OCI-LY7 (cell line): ENCODE measurements around the gene TAMALIN. TPM values are rescaled to one million over a fixed set of nuclear protein-coding genes. Genes with fewer than 3 reads are reported as not detected.
A peak's percentile ranks its signal among the peaks of the same experiment; 100 is the strongest.

ENCODE experiments used
- BruUV-seq: library from RNA; stranded (reverse); fragments of 400-500 nt; replicated peaks from 2 replicates; lab custom pipeline; 2021; lab: Mats Ljungman, UMichigan
- CTCF ChIA-PET: fragments of 300-600 bp; sonication (Branson Sonifier 250); formaldehyde crosslinking; loops from one replicate; lab custom pipeline; 2022; ENCODE audit warnings: antibody characterized with exemption; ENCODE audit not compliant: unreplicated experiment; lab: Charles Lee
- POLR2A ChIA-PET: fragments of 300-600 bp; sonication (Branson Sonifier 250); formaldehyde crosslinking; loops from one replicate; lab custom pipeline; 2022; ENCODE audit warnings: antibody characterized with exemption; lab: Charles Lee
- DNase-seq: peaks from one replicate; pipeline ENCODE4 v3.0.0-alpha.2; 2015; ENCODE audit warnings: low spot score
- H2AFZ ChIP-seq: fragments of 200-600 bp; sonication (generic), shearing (Covaris generic); 2 replicates; pipeline ENCODE4 v1.6.1; 2014; ENCODE audit warnings: mild to moderate bottlenecking, antibody characterized with exemption, low read length, moderate library complexity
- H3K27ac ChIP-seq: fragments of 200-600 bp; sonication (generic); 2 replicates; pipeline ENCODE4 v1.5.1; 2014; ENCODE audit warnings: mixed run types, low read depth, mild to moderate bottlenecking, moderate library complexity, low read length, inconsistent platforms; ENCODE audit not compliant: poor library complexity, severe bottlenecking
- H3K36me3 ChIP-seq: fragments of 200-600 bp; sonication (generic); 2 replicates; pipeline ENCODE4 v1.6.1; 2014; ENCODE audit warnings: mild to moderate bottlenecking, antibody characterized with exemption, low read length, moderate library complexity, mixed read lengths; ENCODE audit not compliant: insufficient read depth
- H3K4me1 ChIP-seq: fragments of 200-600 bp; sonication (generic); 2 replicates; pipeline ENCODE4 v1.5.1; 2014; ENCODE audit warnings: mild to moderate bottlenecking, low read length; ENCODE audit not compliant: insufficient read depth, poor library complexity, severe bottlenecking
- H3K4me2 ChIP-seq: fragments of 200-600 bp; sonication (generic); 2 replicates; pipeline ENCODE4 v1.6.1; 2014; ENCODE audit warnings: mild to moderate bottlenecking, low read length
- H3K4me3 ChIP-seq: fragments of 200-600 bp; sonication (generic); 2 replicates; pipeline ENCODE4 v1.5.1; 2014; ENCODE audit warnings: mild to moderate bottlenecking, low read depth, low read length; ENCODE audit not compliant: poor library complexity, severe bottlenecking
- H3K79me2 ChIP-seq: fragments of 200-600 bp; sonication (generic); 2 replicates; pipeline ENCODE4 v1.6.1; 2016; ENCODE audit warnings: low read depth, mild to moderate bottlenecking, low read length, moderate library complexity, mixed read lengths; ENCODE audit not compliant: insufficient read depth
- H3K9me2 ChIP-seq: fragments of 200-600 bp; sonication (generic); 2 replicates; pipeline ENCODE4 v1.6.1; 2016; ENCODE audit warnings: mild to moderate bottlenecking, low read length, mixed read lengths; ENCODE audit not compliant: insufficient read depth
- H3K9me3 ChIP-seq: fragments of 200-600 bp; sonication (generic); 2 replicates; pipeline ENCODE4 v1.6.1; 2014; ENCODE audit warnings: mild to moderate bottlenecking, mixed run types, low read length, mixed read lengths
- H4K20me1 ChIP-seq: fragments of 200-600 bp; sonication (generic); 2 replicates; pipeline ENCODE4 v1.6.1; 2014; ENCODE audit warnings: mild to moderate bottlenecking, antibody characterized with exemption, low read length, moderate library complexity, mixed read lengths; ENCODE audit not compliant: insufficient read depth
- EZH2phosphoT487 ChIP-seq: fragments of 200-600 bp; sonication (generic); IDR thresholded peaks from 2 replicates; pipeline ENCODE4 v1.6.1; 2018; ENCODE audit warnings: low read depth, borderline replicate concordance, mild to moderate bottlenecking, mixed run types, antibody characterized with exemption, low read length, moderate library complexity, mixed read lengths
- intact Hi-C: fragments of 100-400 bp; cut with micrococcal nuclease; formaldehyde crosslinking; loops from one replicate; pipeline ENCODE4 v1.10.0; 2022; ENCODE audit not compliant: unreplicated experiment
- total RNA-seq, 2 experiments: library from RNA; depleted of rRNA in 1 of 2; stranded (reverse); fragments of >200 nt in 1 of 2; shearing (Covaris generic) in 1 of 2; gene quantifications; 2 replicates each; pipeline ENCODE4 v1.2.3, GENCODE V29; 2014 to 2022
- TF ChIP-seq, protein P1 (sequence below): fragments of 200-600 bp; sonication (generic); conservative IDR thresholded peaks from 2 replicates; pipeline ENCODE4 v1.5.1; 2014; ENCODE audit warnings: mild to moderate bottlenecking, antibody characterized with exemption, low read length, moderate library complexity, mixed read lengths

The TAMALIN gene
- total RNA-seq, 2 experiments from 2014 or later = 0.66 to 1.3 TPM

DNA sequence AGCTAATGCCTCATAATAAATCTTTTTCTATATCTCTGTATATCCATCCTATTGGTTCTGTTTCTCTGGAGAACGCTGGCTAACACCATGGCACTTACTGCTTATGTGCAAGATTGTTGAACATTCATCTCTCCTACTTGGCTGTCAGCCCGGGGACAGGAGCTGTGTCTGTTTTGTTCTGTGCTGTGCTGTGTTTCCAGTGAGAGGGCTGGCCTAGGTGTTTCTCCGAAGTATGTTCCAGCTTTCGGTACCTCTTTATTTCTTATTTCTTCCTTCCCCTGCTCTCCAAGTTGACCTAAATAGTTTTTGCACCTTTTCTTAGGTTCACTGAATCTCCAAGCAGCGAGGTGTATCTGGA is 25.7 kb downstream of the TAMALIN start:
- TSS peak; percentile 84 for BruUV-seq

DNA sequence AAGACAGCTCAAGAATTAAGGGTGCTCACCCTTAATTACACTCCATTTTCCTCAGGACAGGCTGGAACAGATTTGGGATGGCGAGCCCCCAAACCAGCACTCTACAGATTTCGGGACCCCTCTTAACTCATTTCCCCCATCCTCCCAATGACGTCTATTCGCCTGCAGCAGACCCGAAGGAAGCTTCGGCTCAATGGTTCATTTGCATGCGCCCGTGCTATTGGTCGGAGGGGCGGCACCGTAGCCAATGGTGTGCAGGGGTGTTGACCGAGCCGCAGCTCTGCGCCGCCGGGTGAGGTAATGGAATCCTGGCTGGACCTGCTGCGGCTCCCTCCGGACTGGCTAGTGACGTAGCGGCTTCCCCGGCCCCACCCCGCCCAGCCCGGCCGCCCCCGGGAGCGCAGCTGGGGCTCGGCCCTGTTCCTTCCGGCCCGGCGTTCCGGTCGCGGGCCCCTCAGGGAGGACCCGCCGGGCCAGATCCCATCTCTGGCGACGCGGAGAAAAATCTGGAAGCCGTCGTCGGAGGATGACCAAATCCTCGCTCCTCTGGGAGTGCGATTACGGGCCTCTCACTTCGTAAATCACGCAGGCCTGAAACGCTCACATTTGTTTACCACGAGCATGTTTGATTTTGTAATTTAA is 26.2 kb downstream of the TAMALIN start:
- Histone ChIP-seq H3K9me2 (no peaks in the 10 kb centered on the region), H3K79me2 (peaks cover 4% of the 10 kb centered on the region; the same call in 1 of the 2 replicates), H4K20me1 (no peaks in the 10 kb centered on the region), H3K4me2 (peak overlapping the region; percentile 87), H2AFZ (peak overlapping the region; percentile 81), H3K36me3 (no peaks in the 10 kb centered on the region), H3K4me3 (peak overlapping the region; percentile 62), H3K27ac (peak overlapping the region; percentile 54), H3K9me3 (no peaks in the 10 kb centered on the region), H3K4me1 (peaks cover 44% of the 10 kb centered on the region)
- CTCF ChIA-PET = interaction anchor here (0.6 to 2.9 kb wide), 8 partner anchors 10 to 91 kb away, joined by 3 to 19 read pairs (median 4); no protein-coding TSS in a partner anchor
- BruUV-seq = no TSS peak
- DNase-seq = peak; percentile 95
- POLR2A ChIA-PET = interaction anchor here (0.6 to 3.9 kb wide), 14 partner anchors 9 to 1354 kb away, joined by 3 to 22 read pairs (median 4); partner anchors contain the start of genes ATG101 and NR4A1
- TF ChIP-seq, protein P1, sequence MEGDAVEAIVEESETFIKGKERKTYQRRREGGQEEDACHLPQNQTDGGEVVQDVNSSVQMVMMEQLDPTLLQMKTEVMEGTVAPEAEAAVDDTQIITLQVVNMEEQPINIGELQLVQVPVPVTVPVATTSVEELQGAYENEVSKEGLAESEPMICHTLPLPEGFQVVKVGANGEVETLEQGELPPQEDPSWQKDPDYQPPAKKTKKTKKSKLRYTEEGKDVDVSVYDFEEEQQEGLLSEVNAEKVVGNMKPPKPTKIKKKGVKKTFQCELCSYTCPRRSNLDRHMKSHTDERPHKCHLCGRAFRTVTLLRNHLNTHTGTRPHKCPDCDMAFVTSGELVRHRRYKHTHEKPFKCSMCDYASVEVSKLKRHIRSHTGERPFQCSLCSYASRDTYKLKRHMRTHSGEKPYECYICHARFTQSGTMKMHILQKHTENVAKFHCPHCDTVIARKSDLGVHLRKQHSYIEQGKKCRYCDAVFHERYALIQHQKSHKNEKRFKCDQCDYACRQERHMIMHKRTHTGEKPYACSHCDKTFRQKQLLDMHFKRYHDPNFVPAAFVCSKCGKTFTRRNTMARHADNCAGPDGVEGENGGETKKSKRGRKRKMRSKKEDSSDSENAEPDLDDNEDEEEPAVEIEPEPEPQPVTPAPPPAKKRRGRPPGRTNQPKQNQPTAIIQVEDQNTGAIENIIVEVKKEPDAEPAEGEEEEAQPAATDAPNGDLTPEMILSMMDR = no peak
- no peak for TF ChIP-seq EZH2phosphoT487
- intact Hi-C loops = loop anchor here (2.0 kb wide), 1 partner anchor 36 kb away; the partner anchor contains the start of gene ATG101

More for the DNA sequence above, 25.7 kb downstream of the TAMALIN start:
- no peak for TF ChIP-seq EZH2phosphoT487
- TF ChIP-seq, protein P1 = no peak
- Histone ChIP-seq H3K27ac (peak overlapping the region; percentile 36), H3K36me3 (no peaks in the 10 kb centered on the region), H3K4me3 (peak overlapping the region; percentile 62), H3K4me1 (peaks cover 48% of the 10 kb centered on the region), H3K4me2 (peak overlapping the region; percentile 87), H3K79me2 (peaks cover 1% of the 10 kb centered on the region; the same call in 1 of the 2 replicates), H3K9me3 (no peaks in the 10 kb centered on the region), H4K20me1 (no peaks in the 10 kb centered on the region), H2AFZ (peak overlapping the region; percentile 61; the same call in 1 of the 2 replicates), H3K9me2 (no peaks in the 10 kb centered on the region)
- DNase-seq = no peak
- CTCF ChIA-PET = interaction anchor here (0.9 to 2.9 kb wide), 7 partner anchors 9 to 91 kb away, joined by 3 to 19 read pairs (median 4); no protein-coding TSS in a partner anchor
- POLR2A ChIA-PET = interaction anchor here (0.6 to 3.9 kb wide), 16 partner anchors 8 to 1355 kb away, joined by 3 to 22 read pairs (median 4); partner anchors contain the start of genes ATG101 and NR4A1
- intact Hi-C loops = loop anchor here (2.0 kb wide), 1 partner anchor 36 kb away; the partner anchor contains the start of gene ATG101
